OCI-LY1 (cell line): ENCODE measurements around the gene ZNF557.
"Not testable (repeated sequence)": the region's sequence is repeated elsewhere in the genome, so short reads cannot be mapped to it uniquely, and the experiment has no call there.

Source experiments
- CTCF ChIP-seq: fragments of 200-600 bp; sonication (generic), shearing (Covaris generic); IDR thresholded peaks from 2 replicates; pipeline ENCODE4 v1.5.1; 2017; ENCODE audit warnings: mild to moderate bottlenecking, antibody characterized with exemption, low read length, moderate library complexity, mixed read lengths
- EZH2 ChIP-seq: fragments of 200-600 bp; sonication (generic), shearing (Covaris generic); IDR thresholded peaks from 2 replicates; pipeline ENCODE4 v1.8.0; 2017; ENCODE audit warnings: borderline replicate concordance, mixed run types, mild to moderate bottlenecking, antibody characterized with exemption, low read length, moderate library complexity, mixed read lengths

- peak; percentile 25 for TF ChIP-seq CTCF
- not testable (repeated sequence) for TF ChIP-seq EZH2
Observed at GRCh38 chr19:7067122-7067521, 2.4 kb upstream of the ZNF557 start.
